ENCODE results near the gene FUNDC1.

The FUNDC1 gene

DNA sequence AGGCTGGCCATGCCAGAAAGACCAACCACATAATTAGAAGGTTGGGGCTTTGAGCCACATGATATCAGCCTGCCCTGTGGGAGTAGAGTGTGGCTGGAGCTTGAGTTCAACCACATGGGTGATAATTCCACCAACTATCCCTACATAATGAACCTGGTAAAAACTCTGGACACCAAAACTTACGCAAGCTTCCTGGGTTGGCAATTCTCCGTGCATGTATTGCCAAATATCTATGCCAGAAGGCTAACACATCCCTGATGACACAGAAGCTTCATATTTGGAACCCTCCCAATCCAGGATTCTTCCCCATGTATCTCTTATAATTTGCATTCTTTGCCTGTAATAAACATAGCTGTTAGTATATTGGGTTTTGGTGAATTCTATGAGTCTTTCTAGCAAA lies 68.2 kb downstream of the FUNDC1 start:
- no peak for DNase-seq

Data from NCI-H2081 (cell line).